HuH-7 (cell line): ENCODE measurements around the gene ACTR10.

Source experiments
- DNase-seq: peaks from one replicate; pipeline ENCODE4 v3.0.0; 2011; ENCODE audit warnings: low spot score

The ACTR10 gene

GRCh38 chr14:58199726-58200479 lies at the start of gene ACTR10:
ACTR10 (plus strand) TSS chr14:58200149; CDS start chr14:58200218, 69 bp downstream.
- DNase-seq: peak; percentile 71

DNA sequence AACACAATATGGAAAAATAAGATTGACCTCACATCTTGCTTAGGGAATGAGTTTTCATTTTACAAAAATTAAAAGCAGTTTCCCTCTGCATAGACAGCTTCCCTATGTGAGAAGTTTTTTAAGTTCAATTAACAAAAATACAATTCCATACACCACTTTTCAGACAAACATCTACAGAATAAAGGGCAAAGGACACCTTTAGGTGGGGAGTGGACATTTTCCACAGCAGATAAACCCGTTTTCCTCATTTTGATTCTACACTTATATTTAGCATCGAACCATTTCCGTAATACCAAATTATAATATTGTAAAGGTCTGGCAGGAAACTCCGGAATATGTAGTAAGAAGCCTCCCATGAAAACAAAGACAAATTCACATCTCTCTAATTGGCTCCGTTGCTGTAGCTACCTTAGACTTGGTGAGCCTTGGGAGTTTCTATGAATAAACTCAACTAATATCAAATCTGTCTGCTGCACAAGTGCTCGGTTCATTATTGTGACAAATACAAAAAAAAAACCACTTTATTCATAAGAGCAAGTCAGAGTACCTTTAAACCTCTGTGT lies 49.6 kb upstream of the ACTR10 start:
- DNase-seq: no peak

GRCh38 chr14:58151133-58152013 lies 48.6 kb upstream of the ACTR10 start:
- DNase-seq: peak; percentile 36

DNA sequence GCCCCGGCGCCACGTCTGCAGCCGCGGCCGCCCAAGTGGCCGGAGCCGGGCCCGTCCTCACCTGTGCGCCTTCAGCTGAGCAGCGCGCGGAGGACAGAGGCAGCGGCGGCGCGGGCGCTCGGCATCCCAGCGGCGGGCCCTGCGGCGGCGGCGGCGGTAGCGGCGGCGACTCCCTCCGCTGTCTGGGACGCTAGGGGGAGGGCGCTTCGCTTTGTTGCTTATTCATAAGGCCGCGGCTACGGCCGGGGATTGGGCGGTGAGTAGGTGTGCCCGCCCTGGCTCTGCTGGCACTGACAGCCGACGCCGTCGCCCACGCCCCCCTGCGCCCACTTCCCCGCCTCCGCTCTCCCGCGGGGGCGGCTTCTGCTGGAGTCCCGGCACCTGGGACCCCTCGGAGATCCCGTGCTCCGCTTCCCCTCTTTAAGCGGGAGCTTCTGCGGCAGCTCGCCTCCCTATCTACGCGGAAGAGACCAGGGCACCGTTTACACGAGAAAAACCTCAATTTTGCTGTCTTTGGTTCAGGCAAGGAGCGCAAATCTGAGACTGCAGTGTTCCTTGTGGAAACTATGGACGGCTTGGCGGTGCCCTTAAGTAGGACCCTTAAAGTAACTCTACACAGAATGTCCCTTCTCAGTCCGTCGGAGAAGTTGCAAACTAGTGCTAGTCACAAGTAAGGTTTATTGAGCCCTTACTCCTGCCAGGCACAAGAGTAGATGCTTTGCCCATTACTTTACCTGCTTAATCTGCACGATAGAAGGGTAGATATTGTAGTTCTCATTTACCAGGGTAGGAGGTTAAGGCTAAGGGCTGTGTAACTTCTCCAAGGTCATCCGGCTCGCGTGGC lies 47.7 kb upstream of the ACTR10 start, which contains the start of gene ARMH4:
ARMH4 (minus strand) TSS at position 200 of the 844 bp plus-strand sequence. CDS start 12,855 bp downstream, outside the sequence.
- DNase-seq: peak; percentile 87

- no peak for DNase-seq
These were observed 39.4 kb upstream of the ACTR10 start for GRCh38 chr14:58160561-58160960.

GRCh38 chr14:58166005-58166983 lies 33.7 kb upstream of the ACTR10 start:
- peak; percentile 71 for DNase-seq

GRCh38 chr14:58167057-58167456 lies 32.9 kb upstream of the ACTR10 start:
- DNase-seq: no peak

- no peak for DNase-seq
These were observed 32.1 kb upstream of the ACTR10 start for GRCh38 chr14:58167891-58168290.

GRCh38 chr14:58171090-58171489 lies 28.9 kb upstream of the ACTR10 start:
- peak; percentile 93 for DNase-seq

DNA sequence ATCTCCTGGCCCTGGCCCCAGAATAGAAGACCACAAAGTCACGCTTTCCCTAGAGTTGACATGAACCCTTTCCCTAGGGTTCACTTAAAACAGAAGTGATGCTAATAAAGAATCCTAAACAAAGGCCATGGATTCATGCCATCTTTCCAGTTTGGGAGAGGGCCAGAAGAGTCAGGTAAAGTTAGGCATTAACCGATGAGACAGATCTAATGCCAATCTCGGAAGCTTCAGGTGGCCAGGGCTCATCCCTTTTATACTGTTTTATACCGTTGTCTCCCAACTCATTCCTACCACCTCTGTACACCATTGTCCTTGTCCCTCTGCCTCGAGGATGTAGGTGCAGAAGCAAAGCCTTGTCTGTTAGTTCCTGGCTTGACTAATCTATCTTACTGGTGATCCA lies 22.8 kb upstream of the ACTR10 start:
- DNase-seq: no peak

- no peak for DNase-seq
These were observed 10.8 kb upstream of the ACTR10 start for GRCh38 chr14:58189176-58189575.

DNA sequence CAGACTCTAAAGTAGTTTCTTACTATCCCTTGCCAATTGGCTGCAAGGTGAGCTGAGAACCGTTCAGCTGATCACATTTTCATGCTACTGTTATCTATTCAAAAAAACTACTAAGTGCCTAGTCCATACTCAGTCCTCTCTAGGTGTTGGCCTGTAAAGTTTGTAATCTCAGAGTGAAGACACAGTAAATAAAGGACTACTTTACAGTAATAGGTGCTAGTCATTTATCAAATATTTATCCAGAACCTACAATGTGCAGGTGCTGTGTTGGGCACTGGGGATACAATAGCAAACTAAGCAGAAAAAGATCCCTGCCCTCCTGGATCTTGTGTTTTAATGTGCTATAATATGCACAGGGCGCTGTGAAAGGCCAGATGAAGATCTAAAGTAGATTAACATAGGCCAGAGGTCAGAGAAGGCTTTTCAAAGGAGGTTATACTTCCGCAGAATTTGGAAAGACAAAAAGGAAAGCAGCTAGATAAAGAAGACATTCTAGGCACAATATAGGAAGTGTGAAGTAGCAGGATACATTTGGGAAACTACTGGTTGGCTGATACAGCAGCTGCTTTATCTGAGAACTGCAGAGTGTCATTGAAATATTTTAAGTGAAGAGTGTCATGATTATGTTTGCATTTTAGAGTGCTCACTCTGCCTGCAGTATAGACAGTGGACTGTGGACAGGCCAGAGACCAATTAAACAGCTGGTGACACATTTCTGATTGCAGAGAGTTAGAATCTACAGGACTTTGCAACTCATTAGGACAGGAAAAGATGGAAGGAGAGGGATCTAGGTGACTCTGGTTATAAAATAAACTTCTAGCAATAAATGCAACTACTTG lies 8.0 kb upstream of the ACTR10 start:
- no peak for DNase-seq

DNA sequence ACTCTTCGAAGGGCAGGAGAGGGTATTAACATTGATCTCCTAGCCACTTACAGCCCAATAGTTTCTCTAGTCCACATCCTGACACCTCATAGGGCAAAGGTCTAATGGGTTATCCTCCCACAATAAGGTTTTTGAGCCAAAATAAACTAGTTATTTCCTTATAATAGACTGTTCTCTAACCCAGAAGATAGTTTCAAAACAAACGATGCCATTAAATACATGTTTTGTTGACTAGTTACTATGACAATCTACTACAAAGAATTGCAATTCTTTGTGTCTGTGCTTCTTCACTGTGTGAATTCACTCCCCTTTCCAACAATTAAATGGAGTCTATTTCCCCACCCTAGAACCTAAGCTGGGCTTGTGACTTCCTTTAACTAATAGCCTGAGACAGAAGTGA lies 6.4 kb upstream of the ACTR10 start:
- no peak for DNase-seq

DNA sequence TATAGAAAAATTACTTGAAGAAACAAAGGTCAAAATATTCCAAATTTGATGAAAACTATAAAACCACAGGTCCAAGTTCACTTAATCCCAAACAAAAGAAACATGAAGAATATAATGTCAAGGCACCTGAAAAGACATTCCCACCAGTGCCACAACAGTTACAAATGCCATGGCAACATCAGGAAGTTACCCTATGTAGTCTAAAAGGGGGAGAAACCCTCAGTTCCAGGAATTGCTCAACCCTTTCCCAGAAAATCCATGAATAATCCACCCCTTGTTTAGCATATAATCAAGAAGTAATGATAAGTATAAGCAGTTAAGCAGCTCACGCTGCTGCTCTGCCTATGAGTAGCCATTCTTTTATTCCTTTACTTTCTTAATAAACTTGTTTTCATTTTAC lies 3.8 kb upstream of the ACTR10 start:
- no peak for DNase-seq

DNA sequence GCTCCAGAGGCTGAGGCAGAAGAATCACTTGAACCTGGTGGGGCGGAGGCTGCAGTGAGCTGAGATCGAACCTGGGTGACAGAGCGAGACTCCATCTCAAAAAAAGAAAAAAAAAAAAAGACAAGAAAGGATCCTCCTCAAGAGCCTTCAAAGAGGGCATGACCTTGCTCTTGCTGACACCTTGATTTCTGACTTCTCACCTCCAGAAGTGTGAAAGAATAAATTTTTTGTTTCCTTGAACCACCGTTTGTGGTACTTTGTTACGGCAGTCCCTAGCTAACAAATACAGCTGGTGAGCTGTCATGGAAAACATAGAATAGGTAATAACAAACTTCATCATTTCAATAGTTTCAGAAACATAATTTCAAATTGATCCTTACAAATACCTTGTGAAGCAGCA lies 1.9 kb upstream of the ACTR10 start:
- DNase-seq: no peak

- DNase-seq: no peak
These were observed 512 bp downstream of the ACTR10 start for GRCh38 chr14:58200480-58200841.

- no peak for DNase-seq
These were observed 897 bp downstream of the ACTR10 start for GRCh38 chr14:58200846-58201245.

DNA sequence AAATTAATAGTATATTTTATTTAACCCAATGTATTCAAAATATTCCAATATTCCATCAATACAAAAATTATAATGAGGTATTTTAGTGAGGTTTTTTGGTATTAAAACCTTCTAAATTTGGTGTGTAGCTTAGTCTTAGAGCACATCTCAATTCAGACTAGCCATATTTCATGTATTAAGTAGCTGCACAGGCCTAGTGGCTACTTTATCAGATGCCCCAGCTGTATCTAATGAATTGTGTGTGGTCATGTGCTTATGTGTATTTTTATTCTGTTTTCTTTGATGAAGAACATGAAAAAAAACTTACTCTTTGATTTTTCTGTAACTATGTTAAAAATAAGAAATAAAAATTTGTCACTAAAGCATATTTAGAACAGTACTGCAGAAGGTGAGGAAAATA lies 13.2 kb downstream of the ACTR10 start:
- DNase-seq: no peak

GRCh38 chr14:58215191-58215914 lies 15.4 kb downstream of the ACTR10 start:
- no peak for DNase-seq
